Right atrium auricular region (tissue), 2 donors: Measurements from ENCODE around the gene MYH16. TPM values are rescaled to one million over a fixed set of nuclear protein-coding genes. Genes with fewer than 3 reads are reported as not detected.

Experiments used
- DNase-seq: peaks from one replicate; pipeline ENCODE4 v3.0.0-alpha.2; 2019; ENCODE audit warnings: low spot score
- H3K27ac ChIP-seq, 2 donors: fragments of 200-600 bp; sonication (generic); 1 replicate in 1 of 2; 2 replicates in 1 of 2; pipeline ENCODE4 v1.5.1; 2016 to 2019
- H3K27me3 ChIP-seq, 2 donors: fragments of 200-600 bp; sonication (generic); one replicate each; pipeline versions ENCODE4 v1.5.1 to v1.6.0; 2017 to 2019
- H3K36me3 ChIP-seq: fragments of 200-600 bp; sonication (generic); one replicate; pipeline ENCODE4 v1.5.1; 2016
- H3K4me1 ChIP-seq, 2 donors: fragments of 200-600 bp; sonication (generic); one replicate each; pipeline versions ENCODE4 v1.5.1 to v1.6.0; 2017 to 2019
- H3K4me3 ChIP-seq, 2 donors: fragments of 200-600 bp; sonication (generic); 1 replicate in 1 of 2; 2 replicates in 1 of 2; pipeline ENCODE4 v1.5.1; 2017 to 2019; ENCODE audit warnings: mild to moderate bottlenecking in 1 of 2, moderate library complexity in 1 of 2
- H3K9me3 ChIP-seq, 2 donors: fragments of 200-600 bp; sonication (generic); one replicate each; pipeline ENCODE4 v1.5.1; 2019
- CTCF ChIP-seq, 2 donors: fragments of 200-600 bp; sonication (generic); IDR thresholded peaks; one replicate each; pipeline ENCODE4 v1.5.1; 2019; ENCODE audit warnings: antibody characterized with exemption in 2 of 2
- total RNA-seq, 2 donors: library from RNA; depleted of rRNA; stranded (reverse); fragments of >200 nt; gene quantifications; one replicate each; pipeline ENCODE4 v1.1.0, GENCODE V29; 2016

Gene MYH16
- total RNA-seq, 2 donors from 2014 or later: not detected

GRCh38 chr7:99305473-99306260 is 33.0 kb downstream of the MYH16 start:
- Histone ChIP-seq H3K36me3 (no peaks in the 10 kb centered on the region), H3K4me3 (no peak overlapping the region), H3K27ac (no peak overlapping the region), H3K27me3 (no peaks in the 10 kb centered on the region), H3K9me3 (peaks cover 0 to 9% of the 10 kb centered on the region in 2 donors), H3K4me1 (no peaks in the 10 kb centered on the region)
- no peak for TF ChIP-seq CTCF (IDR thresholded peaks at IDR 0.05)
- no peak for DNase-seq

- Histone ChIP-seq H3K4me3 (no peak overlapping the region), H3K36me3 (no peaks in the 10 kb centered on the region), H3K27me3 (no peaks in the 10 kb centered on the region), H3K4me1 (peaks cover 0 to 6% of the 10 kb centered on the region in 2 donors), H3K27ac (no peak overlapping the region), H3K9me3 (peaks cover 0 to 9% of the 10 kb centered on the region in 2 donors)
- no peak for TF ChIP-seq CTCF (IDR thresholded peaks at IDR 0.05)
- no peak for DNase-seq
These were observed 35.9 kb downstream of the MYH16 start for GRCh38 chr7:99308461-99309074.

GRCh38 chr7:99309111-99309510 is 36.5 kb downstream of the MYH16 start:
- Histone ChIP-seq H3K27ac (no peak overlapping the region), H3K4me1 (peaks cover 0 to 6% of the 10 kb centered on the region in 2 donors), H3K36me3 (no peaks in the 10 kb centered on the region), H3K27me3 (no peaks in the 10 kb centered on the region), H3K4me3 (no peak overlapping the region), H3K9me3 (peaks cover 0 to 9% of the 10 kb centered on the region in 2 donors)
- no peak for TF ChIP-seq CTCF (IDR thresholded peaks at IDR 0.05)
- DNase-seq: no peak

GRCh38 chr7:99310004-99310403 is 37.4 kb downstream of the MYH16 start:
- no peak for TF ChIP-seq CTCF (IDR thresholded peaks at IDR 0.05)
- peaks cover 0 to 6% of the 10 kb centered on the region in 2 donors for H3K4me1 ChIP-seq
- H3K9me3 ChIP-seq: peaks cover 0 to 9% of the 10 kb centered on the region in 2 donors

GRCh38 chr7:99311702-99312101 is 39.1 kb downstream of the MYH16 start:
- TF ChIP-seq CTCF (IDR thresholded peaks at IDR 0.05): no peak
- Histone ChIP-seq H3K9me3 (peaks cover 0 to 9% of the 10 kb centered on the region in 2 donors), H3K36me3 (no peaks in the 10 kb centered on the region), H3K4me1 (peaks cover 0 to 6% of the 10 kb centered on the region in 2 donors), H3K27ac (no peak overlapping the region), H3K27me3 (no peaks in the 10 kb centered on the region), H3K4me3 (no peak overlapping the region)
- no peak for DNase-seq

More at GRCh38 chr7:99310004-99310403, 37.4 kb downstream of the MYH16 start:
- Histone ChIP-seq H3K27ac (no peak overlapping the region), H3K27me3 (no peaks in the 10 kb centered on the region), H3K36me3 (no peaks in the 10 kb centered on the region), H3K4me3 (no peak overlapping the region)
- no peak for DNase-seq
